ENCODE measurements around the gene DOCK10. TPM values are rescaled to one million over a fixed set of nuclear protein-coding genes. Genes with fewer than 3 reads are reported as not detected.
"Not testable (repeated sequence)": the region's sequence is repeated elsewhere in the genome, so short reads cannot be mapped to it uniquely, and the experiment has no call there.

DOCK10 gene
- total RNA-seq, 1 donor from 2014 or later, result 3.6 TPM

- H3K4me3 Mint-ChIP-seq (ENCODE audit: low read depth), result no peak overlapping the region
- TF ChIP-seq CTCF (IDR thresholded peaks at IDR 0.05; ENCODE audit: unreplicated experiment), result no peak
- no peaks in the 10 kb centered on the region for H3K4me1 Mint-ChIP-seq (ENCODE audit: low read depth)
- H3K27ac Mint-ChIP-seq, result no peak overlapping the region
- DNase-seq (ENCODE audit: low spot score, unreplicated experiment), result no peak
- H3K36me3 Mint-ChIP-seq (ENCODE audit: insufficient read depth), result no peaks in the 10 kb centered on the region
- H3K9me3 Mint-ChIP-seq (ENCODE audit: low read depth), result peaks cover 3% of the 10 kb centered on the region
- peaks cover 4% of the 10 kb centered on the region for H3K27me3 Mint-ChIP-seq
These were observed 93.4 kb downstream of the DOCK10 start for GRCh38 chr2:224948859-224949258.

DNA sequence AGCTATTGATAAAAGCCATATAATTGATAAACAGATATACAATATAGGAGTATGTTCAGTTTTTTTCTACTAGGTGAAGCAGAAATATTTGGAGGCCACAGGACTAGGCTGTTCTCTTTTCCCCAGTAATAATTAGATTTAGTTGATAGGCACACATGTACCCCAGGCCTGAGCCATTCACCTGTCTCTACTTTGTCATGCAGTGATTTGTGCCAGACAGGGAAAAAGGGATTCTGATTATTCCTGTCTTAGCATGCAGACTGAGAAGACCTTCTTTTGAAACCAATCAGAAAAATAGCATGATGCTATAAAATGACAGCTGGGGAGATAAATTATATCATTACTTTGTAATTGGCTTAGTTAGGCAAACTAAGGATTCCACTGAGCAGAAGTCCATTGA lies 94.3 kb downstream of the DOCK10 start:
- H3K4me3 Mint-ChIP-seq (ENCODE audit: low read depth), result no peak overlapping the region
- H3K4me1 Mint-ChIP-seq (ENCODE audit: low read depth), result no peaks in the 10 kb centered on the region
- TF ChIP-seq CTCF (IDR thresholded peaks at IDR 0.05; ENCODE audit: unreplicated experiment), result no peak
- DNase-seq (ENCODE audit: low spot score, unreplicated experiment), result no peak
- H3K27me3 Mint-ChIP-seq, result peaks cover 4% of the 10 kb centered on the region
- H3K9me3 Mint-ChIP-seq (ENCODE audit: low read depth), result peaks cover 3% of the 10 kb centered on the region
- no peaks in the 10 kb centered on the region for H3K36me3 Mint-ChIP-seq (ENCODE audit: insufficient read depth)
- H3K27ac Mint-ChIP-seq, result no peak overlapping the region

GRCh38 chr2:224947566-224947965 lies 94.7 kb downstream of the DOCK10 start:
- Mint-ChIP-seq H3K27ac (no peak overlapping the region), H3K4me1 (ENCODE audit: low read depth) (no peaks in the 10 kb centered on the region), H3K9me3 (ENCODE audit: low read depth) (peaks cover 3% of the 10 kb centered on the region), H3K36me3 (ENCODE audit: insufficient read depth) (no peaks in the 10 kb centered on the region), H3K27me3 (peaks cover 4% of the 10 kb centered on the region), H3K4me3 (ENCODE audit: low read depth) (no peak overlapping the region)
- no peak for DNase-seq (ENCODE audit: low spot score, unreplicated experiment)
- TF ChIP-seq CTCF (IDR thresholded peaks at IDR 0.05; ENCODE audit: unreplicated experiment), result no peak

- DNase-seq (ENCODE audit: low spot score, unreplicated experiment), result no peak
- Mint-ChIP-seq H3K4me1 (ENCODE audit: low read depth) (no peaks in the 10 kb centered on the region), H3K27me3 (peaks cover 4% of the 10 kb centered on the region), H3K36me3 (ENCODE audit: insufficient read depth) (no peaks in the 10 kb centered on the region), H3K4me3 (ENCODE audit: low read depth) (no peak overlapping the region), H3K27ac (no peak overlapping the region), H3K9me3 (ENCODE audit: low read depth) (no peaks in the 10 kb centered on the region)
- no peak for TF ChIP-seq CTCF (IDR thresholded peaks at IDR 0.05; ENCODE audit: unreplicated experiment)
These were observed 95.4 kb downstream of the DOCK10 start for GRCh38 chr2:224946895-224947294.

DNA sequence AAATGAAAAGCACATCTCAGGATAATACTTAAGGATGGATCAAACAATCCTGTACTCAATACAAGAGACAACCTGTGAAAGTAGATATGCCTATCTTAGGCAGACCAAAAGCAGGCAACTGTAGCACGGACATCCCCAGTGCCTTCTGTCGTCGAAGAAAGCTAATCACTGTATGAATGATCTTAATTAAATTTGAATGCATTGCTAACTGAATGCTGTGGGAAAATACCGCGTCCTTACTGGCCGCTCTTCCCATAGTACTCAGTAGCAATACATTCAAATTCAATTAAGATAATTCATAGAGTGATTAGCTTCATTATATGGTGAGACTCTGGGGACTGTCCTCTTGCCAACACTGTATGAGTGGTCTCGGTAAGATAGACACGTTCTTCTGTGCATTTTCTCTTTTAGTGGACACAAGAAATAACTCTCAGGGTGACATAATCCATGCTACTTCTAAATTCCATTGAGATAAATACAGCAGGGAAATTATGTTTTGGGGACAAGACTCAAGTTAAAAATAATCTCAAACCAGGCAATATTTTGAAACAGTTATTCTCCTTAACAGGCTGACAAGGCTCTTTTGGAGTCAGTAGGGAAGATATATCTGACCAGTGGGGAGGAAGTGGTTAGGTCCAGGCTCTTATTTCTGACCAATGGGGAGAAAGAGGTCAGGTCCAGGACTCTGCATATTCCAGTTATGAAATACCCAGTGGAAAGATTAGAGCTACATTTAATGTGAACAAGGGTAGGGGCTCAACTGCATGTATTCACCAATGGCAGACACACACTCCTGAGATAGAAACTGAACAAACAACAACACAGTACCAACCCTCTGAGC lies 97.3 kb downstream of the DOCK10 start:
- Mint-ChIP-seq H3K9me3 (ENCODE audit: low read depth) (no peaks in the 10 kb centered on the region), H3K27ac (no peak overlapping the region), H3K27me3 (peaks cover 4% of the 10 kb centered on the region), H3K4me1 (ENCODE audit: low read depth) (peaks cover 2% of the 10 kb centered on the region), H3K4me3 (ENCODE audit: low read depth) (no peak overlapping the region), H3K36me3 (ENCODE audit: insufficient read depth) (no peaks in the 10 kb centered on the region)
- DNase-seq (ENCODE audit: low spot score, unreplicated experiment), result no peak
- no peak for TF ChIP-seq CTCF (IDR thresholded peaks at IDR 0.05; ENCODE audit: unreplicated experiment)

GRCh38 chr2:224943601-224944041 lies 98.6 kb downstream of the DOCK10 start:
- not testable (repeated sequence) for H3K9me3 Mint-ChIP-seq (ENCODE audit: low read depth); H3K27ac Mint-ChIP-seq; H3K36me3 Mint-ChIP-seq (ENCODE audit: insufficient read depth); H3K4me3 Mint-ChIP-seq (ENCODE audit: low read depth); DNase-seq (ENCODE audit: low spot score, unreplicated experiment); H3K27me3 Mint-ChIP-seq; H3K4me1 Mint-ChIP-seq (ENCODE audit: low read depth)
